GM04504 (cell line): ENCODE results near the gene CHURC1.
"Not testable (repeated sequence)": the region's sequence is repeated elsewhere in the genome, so short reads cannot be mapped to it uniquely, and the experiment has no call there.

Experiments used
- DNase-seq: peaks from one replicate; pipeline ENCODE4 v3.0.0-alpha.2; 2012; ENCODE audit warnings: low read depth

CHURC1 gene

GRCh38 chr14:64910847-64911495, 3.3 kb upstream of the CHURC1 start:
- DNase-seq: no peak

GRCh38 chr14:64912261-64912660, 2.0 kb upstream of the CHURC1 start:
- DNase-seq: no peak

- not testable (repeated sequence) for DNase-seq
Measured at GRCh38 chr14:64913477-64913876, 778 bp upstream of the CHURC1 start.

- no peak for DNase-seq
Measured at GRCh38 chr14:64915029-64915424, 772 bp downstream of the CHURC1 start.

GRCh38 chr14:64915797-64916196, 1.5 kb downstream of the CHURC1 start:
- DNase-seq: no peak

- no peak for DNase-seq
Measured at GRCh38 chr14:64918216-64918615, 4.0 kb downstream of the CHURC1 start.

GRCh38 chr14:64919215-64919614, 5.0 kb downstream of the CHURC1 start:
- DNase-seq: no peak

GRCh38 chr14:64919618-64920017, 5.4 kb downstream of the CHURC1 start:
- DNase-seq: no peak

GRCh38 chr14:64920465-64920864, 6.2 kb downstream of the CHURC1 start:
- no peak for DNase-seq

- no peak for DNase-seq
Measured at GRCh38 chr14:64923015-64923414, 8.8 kb downstream of the CHURC1 start.

GRCh38 chr14:64926398-64926995, 12.2 kb downstream of the CHURC1 start:
- DNase-seq: no peak

GRCh38 chr14:64927031-64927430, 12.8 kb downstream of the CHURC1 start:
- DNase-seq: no peak

- DNase-seq: no peak
Measured at GRCh38 chr14:64928239-64929013, 14.2 kb downstream of the CHURC1 start.

- no peak for DNase-seq
Measured at GRCh38 chr14:64929014-64929359, 14.7 kb downstream of the CHURC1 start.

GRCh38 chr14:64930085-64930843, 16.0 kb downstream of the CHURC1 start:
- DNase-seq: no peak

GRCh38 chr14:64931123-64931522, 16.9 kb downstream of the CHURC1 start:
- no peak for DNase-seq

GRCh38 chr14:64932231-64932630, 18.0 kb downstream of the CHURC1 start:
- DNase-seq: no peak

- DNase-seq: no peak
Measured at GRCh38 chr14:64934338-64934929, 20.2 kb downstream of the CHURC1 start.

GRCh38 chr14:64935508-64935907, 21.3 kb downstream of the CHURC1 start:
- DNase-seq: no peak

- no peak for DNase-seq
Measured at GRCh38 chr14:64937171-64937820, 23.0 kb downstream of the CHURC1 start.

- no peak for DNase-seq
Measured at GRCh38 chr14:64937821-64938193, 23.6 kb downstream of the CHURC1 start.
